Left renal pelvis (tissue), 4 donors: Measurements from ENCODE around the gene LNP1. TPM values are rescaled to one million over a fixed set of nuclear protein-coding genes. Genes with fewer than 3 reads are reported as not detected.
A peak's percentile ranks its signal among the peaks of the same experiment; 100 is the strongest.
"Not testable (repeated sequence)": the region's sequence is repeated elsewhere in the genome, so short reads cannot be mapped to it uniquely, and the experiment has no call there.

Experiments
- DNase-seq, 4 donors: peaks; one replicate each; pipeline ENCODE4 v3.0.0-alpha.2; 2013; ENCODE audit warnings: low read depth in 4 of 4, low spot score in 3 of 4
- polyA plus RNA-seq, 4 donors: library from polyadenylated mRNA; unstranded; fragments of 120-200 nt; gene quantifications; one replicate each; pipeline ENCODE4 v1.2.1, GENCODE V29; 2013; ENCODE audit not compliant: insufficient read length in 4 of 4

Gene LNP1
- polyA plus RNA-seq, 4 donors, result 6.9 to 10.6 (median 9.2) TPM

DNA sequence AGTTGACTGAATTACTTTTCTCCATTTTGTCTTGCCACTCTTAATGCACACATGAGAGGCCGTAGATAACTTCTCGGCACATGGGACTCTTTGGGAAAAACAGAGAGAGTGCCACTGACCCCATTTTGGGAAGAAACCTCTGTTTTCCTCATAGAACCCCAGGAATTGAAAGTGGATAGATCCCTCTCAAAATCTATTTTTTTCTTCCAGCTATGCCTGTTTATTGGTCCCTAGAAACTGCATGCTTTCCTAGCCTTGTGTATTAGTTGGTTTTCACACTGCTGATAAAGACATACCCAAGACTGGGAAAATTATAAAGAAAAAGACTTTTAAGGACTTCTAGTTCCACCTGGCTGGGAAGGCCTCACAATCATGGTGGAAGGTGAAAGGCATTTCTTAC, 67.3 kb downstream of the LNP1 start:
- DNase-seq, result no peak

DNA sequence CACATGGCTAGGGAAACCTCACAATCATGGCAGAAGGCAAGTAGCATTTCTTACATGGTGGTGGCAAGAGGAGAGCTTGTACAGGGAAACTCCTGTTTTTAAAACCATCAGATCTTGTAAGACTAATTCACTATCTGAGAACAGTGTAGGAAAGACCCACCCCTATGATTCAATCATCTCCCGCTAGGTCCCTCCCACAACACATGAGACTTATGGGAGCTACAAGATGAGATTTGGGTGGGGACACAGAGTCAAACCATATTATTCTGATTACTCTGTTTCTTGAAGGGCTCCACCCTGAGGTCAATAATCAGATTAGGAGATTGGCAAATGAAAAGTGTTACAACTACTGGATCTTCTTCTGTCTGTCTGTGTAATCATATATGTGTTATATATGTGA, 69.6 kb downstream of the LNP1 start:
- no peak for DNase-seq

DNA sequence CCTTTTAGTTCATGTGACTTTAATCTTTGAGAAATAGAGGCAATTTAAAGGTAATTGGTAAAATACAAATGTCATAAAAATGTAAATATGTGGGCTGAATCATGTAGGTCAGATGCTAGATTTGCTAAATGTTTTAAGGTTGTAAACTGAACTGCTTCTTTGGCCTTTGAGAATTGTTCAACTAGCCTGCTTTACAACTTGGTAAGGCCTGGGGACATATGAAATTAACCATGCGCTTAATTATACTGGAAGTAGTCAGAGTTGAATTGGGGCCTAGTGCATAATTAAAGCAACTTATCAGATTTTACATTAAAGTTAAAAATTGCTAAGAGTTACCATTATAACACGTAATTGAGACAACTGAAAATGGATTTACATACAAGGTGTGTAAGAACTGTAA, 70.1 kb downstream of the LNP1 start:
- DNase-seq, result no peak

DNA sequence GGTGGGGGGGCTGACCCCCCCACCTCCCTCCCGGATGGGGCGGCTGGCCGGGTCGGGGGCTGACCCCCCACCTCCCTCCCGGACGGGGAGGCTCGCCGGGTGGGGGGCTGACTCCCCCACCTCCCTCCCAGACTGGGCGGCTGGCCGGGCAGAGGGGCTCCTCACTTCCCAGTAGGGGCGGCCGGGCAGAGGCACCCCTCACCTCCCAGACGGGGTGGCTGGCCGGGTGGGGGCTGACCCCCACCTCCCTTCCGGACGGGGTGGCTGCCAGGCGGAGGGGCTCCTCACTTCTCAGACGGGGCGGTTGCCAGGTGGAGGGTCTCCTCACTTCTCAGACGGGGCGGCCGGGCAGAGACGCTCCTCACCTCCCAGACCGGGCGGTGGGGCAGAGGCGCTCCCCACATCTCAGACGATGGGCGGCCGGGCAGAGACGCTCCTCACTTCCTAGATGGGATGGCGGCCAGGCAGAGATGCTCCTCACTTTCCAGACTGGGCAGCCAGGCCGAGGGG, 76.6 kb downstream of the LNP1 start:
- not testable (repeated sequence) for DNase-seq

DNA sequence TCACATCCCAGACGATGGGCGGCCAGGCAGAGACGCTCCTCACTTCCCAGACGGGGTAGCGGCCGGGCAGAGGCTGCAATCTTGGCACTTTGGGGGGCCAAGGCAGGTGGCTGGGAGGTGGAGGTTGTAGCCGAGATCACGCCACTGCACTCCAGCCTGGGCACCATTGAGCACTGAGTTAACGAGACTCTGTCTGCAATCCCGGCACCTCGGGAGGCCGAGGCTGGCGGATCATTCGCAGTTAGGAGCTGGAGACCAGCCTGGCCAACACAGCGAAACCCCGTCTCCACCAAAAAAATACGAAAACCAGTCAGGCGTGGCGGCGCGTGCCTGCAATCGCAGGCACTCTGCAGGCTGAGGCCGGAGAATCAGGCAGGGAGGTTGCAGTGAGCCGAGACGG, 77.2 kb downstream of the LNP1 start:
- DNase-seq, result not testable (repeated sequence)

DNA sequence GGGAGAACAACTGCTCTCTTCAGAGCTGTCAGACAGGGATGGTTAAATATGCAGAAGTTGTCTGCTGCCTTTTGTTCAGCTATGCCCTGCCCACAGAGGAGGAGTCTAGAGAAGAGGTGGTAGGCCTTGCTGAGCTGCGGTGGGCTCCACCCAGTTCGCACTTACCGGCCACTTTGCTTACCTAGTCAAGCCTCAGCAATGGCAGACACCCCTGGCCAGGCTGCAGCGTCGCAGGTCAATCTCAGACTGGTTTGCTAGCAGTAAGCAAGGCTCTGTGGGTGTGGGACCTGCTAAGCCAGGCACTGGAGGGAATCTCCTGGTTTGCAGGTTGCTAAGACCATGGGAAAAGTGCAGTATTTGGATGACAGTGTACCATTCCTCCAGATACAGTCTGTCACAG, 78.7 kb downstream of the LNP1 start:
- DNase-seq, result no peak

DNA sequence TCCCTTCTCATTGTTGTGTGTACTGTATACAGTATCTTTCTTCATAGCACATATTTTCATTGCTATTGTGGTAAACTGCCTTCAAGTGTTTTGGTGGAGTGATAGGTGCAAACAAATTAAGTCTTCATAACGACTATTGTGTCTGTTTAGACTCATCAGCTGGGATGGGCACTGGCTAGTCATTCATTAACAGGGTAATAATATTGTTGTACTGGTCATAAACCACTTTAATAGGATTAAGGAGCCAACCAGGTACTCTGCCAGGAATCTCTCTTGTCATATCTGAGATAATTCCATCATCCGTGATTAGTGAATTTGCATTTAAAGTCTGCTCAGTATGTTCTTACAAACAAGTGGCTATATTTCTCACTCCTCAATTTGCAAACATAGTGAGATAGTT, 80.8 kb downstream of the LNP1 start:
- no peak for DNase-seq

DNA sequence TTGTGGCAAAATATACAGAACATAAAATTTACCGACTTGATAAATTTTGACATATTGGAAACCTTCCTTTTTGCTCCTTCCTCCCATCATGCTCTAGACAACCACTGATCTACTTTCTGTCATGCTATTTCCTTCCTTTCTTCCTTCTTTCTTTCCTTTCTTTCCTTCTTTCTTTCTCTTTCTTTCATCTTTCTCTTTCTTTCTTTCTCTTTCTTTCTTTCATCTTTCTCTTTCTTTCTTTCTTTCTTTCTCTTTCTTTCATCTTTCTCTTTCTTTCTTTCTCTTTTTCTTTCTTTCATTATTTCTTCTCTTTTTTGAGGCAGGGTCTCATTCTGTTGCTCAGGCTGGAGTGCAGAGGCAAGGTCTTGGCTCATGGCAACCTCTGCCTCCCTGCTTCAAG, 82.2 kb downstream of the LNP1 start:
- DNase-seq, result no peak

DNA sequence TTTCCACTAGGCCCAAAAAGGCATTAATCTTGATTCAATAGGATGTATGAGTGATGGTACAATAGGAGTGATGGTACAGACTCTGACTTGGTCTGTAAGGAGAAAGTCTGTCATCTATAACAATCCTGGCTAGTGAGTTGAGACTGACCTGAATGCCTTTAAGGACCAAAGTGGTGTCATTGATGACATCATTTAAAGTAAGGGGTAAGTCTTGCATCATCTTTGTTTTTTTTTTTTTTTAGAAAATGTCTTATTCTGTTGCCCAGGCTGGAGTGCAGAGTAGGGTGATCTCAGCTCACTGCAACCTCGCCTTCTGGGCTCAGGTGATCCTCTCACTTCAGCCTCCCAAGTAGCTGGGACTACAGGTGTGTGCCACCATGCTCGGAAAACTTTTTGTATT, 85.5 kb downstream of the LNP1 start:
- DNase-seq, result no peak

DNA sequence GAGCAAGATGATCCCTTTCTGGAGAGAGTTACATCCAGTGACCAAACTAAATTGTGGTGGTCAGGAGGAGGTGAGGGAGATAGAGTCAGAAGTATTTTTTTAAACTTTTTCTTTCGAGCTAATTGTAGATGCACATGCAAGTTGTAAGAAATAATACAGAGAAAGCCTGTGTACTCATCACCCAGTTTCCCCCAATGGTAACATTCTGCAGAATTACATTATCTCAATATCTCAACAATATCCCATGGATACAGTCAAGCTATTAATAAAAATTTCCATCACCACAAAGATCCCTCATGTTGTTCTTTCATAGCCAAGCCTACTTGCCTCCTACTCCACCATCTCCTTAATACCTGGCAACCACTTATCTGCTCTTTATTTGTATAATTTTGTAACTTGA, 87.8 kb downstream of the LNP1 start:
- no peak for DNase-seq

DNA sequence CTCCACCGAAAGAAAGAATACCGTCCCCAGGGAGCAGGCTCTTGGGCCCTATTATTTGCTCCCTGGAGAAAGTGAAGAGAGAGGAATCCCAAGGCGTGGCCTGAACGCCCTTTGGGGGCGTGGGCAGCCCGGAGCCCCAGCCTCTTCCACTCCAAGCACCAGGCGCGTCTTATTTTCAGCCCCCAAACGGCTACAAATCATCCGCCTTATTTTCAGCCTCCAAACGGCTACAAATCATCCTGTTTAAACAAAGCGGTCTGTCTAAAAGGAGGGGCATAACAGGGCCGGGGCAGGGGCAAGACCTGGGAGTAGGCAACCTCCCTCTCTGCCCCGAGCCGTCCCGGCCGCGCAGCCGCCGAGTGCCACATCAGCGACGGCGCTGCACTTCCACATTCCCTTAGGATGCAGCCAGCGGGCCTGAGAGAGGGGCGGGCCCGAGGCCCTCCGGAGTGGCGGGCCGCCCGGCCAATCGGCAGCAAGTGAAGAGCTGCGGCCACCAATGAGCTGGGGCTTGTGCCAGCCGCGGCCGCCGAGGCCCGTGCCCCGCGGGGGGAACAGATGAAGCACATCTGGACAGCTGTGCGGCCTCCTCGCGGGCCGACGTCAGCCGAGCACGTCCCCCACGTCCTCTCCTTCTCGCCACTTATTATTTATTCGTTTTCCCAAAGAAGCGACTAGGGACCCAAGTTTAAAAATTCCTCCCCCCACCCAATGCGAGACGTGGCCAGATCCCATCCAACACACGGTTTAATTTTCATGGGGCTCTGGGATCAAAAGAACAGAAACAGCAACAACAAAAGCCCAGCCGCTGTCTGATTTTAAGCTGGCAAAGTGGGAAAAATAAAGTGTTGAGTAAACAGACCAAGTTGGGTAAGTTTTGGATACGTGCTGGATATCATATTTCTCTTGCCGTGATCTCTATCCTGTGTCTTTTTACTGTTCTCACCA, 91.0 kb downstream of the LNP1 start, which contains the start of gene TMEM45A:
Gene TMEM45A, plus strand, starts transcription at position 561 of the 948 bp plus-strand sequence. CDS start 62,593 bp downstream, outside the sequence.
- DNase-seq, result peak; percentile 82 to 87 (median 84)

DNA sequence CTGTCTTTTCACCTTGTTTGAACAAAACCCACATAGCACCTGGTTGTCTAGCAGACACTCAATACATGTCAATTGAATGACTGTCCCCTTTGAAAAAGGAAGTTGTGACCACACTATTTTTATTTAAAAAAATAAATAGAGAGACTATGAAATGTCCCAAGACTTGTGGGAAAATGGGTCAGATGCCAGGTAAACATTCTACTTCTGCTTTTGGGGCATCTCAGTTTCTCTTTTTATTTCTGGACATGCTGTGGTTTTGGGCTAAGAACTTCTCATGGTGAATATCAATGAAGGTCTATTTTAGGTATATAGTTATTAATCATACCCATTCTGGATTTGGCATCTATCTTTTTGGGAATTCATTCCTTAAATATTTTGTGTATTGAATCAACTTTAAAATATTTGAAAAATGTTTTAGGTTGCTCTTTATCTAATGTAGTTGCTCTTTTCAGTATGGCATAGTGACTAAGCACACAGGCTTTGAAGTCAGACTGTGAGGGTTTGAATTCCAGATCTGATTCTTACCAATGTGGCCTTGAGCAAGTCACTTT, 95.4 kb downstream of the LNP1 start:
- no peak for DNase-seq

DNA sequence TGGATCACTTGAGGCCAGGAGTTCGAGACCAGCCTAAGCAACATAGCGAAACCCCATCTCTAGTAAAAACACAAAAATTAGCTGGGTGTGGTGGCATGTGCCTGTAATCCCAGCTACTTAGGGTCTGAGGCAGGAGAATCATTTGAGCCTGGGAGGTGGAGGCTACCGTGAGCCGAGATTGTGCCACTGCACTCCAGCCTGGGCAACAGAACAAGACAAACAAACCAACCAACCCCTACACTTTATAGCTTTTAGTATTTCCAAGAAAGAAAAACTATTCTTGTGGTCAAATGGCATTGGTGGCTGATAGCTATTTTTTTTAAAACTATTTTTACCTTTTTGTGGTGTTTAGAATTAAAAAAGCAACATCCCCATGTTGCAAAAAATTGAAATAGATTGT, 98.3 kb downstream of the LNP1 start:
- no peak for DNase-seq

DNA sequence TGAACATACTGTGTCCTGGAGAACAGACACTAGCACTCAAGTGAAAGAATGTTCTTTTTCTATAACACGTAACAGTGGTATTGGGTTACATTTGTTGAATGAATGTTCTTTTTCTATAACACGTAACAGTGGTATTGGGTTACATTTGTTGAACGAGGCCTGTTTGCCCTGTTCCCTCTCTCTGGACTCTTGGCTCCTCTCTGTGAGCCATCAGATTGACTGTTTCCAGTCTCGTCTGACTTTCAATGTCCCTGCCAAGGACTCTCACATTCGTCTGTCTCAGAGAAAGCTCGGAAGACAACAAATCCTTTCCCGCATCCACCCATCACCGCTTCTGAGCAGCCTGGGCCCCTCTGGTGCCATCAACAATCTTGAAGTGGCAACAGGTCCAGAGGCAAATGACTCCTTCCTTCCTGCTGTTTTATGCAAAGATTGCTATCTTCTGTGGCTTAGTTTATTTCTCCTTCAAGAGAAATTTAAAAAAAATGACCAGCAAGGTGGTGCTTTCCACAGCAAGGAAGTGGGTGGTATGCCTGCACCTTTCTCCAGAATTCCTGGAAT, 99.1 kb downstream of the LNP1 start:
- DNase-seq, result no peak

DNA sequence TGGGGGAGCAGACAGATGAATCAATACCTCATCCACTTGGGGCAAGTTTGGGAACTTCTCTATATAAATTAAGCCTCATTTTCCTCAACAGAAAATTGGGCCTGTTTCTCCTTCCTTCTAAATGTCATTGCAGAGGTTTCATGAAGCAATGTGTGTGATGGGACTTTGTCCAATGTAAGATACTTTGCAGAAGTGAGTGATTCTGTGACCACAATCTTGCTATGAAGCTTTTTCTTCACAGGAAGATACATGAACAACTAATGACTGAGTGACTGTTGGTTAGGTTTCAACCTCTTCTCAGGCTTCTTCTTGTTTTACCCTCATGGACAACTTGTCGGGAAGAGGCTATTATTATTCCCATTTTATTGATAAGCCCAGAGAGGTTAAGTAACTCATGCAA, 102.1 kb downstream of the LNP1 start:
- DNase-seq, result no peak

Other genes starting within 250 kb of the LNP1 start
- gene TBC1D23, start 140.5 kb upstream of the LNP1 start, polyA plus RNA-seq, result 10 to 100 TPM; 38.0 to 45.6 (median 39.6) TPM
- gene NIT2, start 66.8 kb upstream of the LNP1 start, polyA plus RNA-seq, result 100 to 1,000 TPM in 2 of 4 donors, 10 to 100 TPM in 2; 41.5 to 119 (median 101) TPM
- 10 to 100 TPM; 53.0 to 75.0 (median 70.3) TPM for gene TOMM70, start 450 bp upstream of the LNP1 start, polyA plus RNA-seq
- gene TMEM45A, start 91.1 kb downstream of the LNP1 start, polyA plus RNA-seq, result 10 to 100 TPM; 19.9 to 44.0 (median 27.7) TPM
- gene ADGRG7, start 208.1 kb downstream of the LNP1 start, polyA plus RNA-seq, result under 1 TPM in 2 of 4 donors, not detected in 2; 0.17 to 0.20 TPM